Omental fat pad (tissue), 4 donors: ENCODE results near the gene CNNM4. TPM values are rescaled to one million over a fixed set of nuclear protein-coding genes. Genes with fewer than 3 reads are reported as not detected.
"Not testable (repeated sequence)": the region's sequence is repeated elsewhere in the genome, so short reads cannot be mapped to it uniquely, and the experiment has no call there.

ENCODE experiments used
- ATAC-seq: fragments of 150-250 bp; one replicate; pipeline ENCODE4 v1.9.1; 2016; ENCODE audit warnings: mild to moderate bottlenecking, moderate library complexity; ENCODE audit not compliant: low FRiP score
- DNase-seq: peaks from one replicate; pipeline ENCODE4 v3.0.0-alpha.2; 2019; ENCODE audit warnings: low spot score
- total RNA-seq, 4 donors: library from RNA; depleted of rRNA; stranded (reverse); fragments of >200 nt; gene quantifications; one replicate each; pipeline ENCODE4 v1.1.0, GENCODE V29; 2016
- TF ChIP-seq, protein P1 (sequence below), 3 donors: fragments of 450-650 bp; IDR thresholded peaks; one replicate each; pipeline ENCODE4 v1.5.1; 2016 to 2017; ENCODE audit warnings: antibody characterized with exemption in 3 of 3, mild to moderate bottlenecking in 3 of 3, moderate library complexity in 2 of 3

CNNM4 gene
- total RNA-seq, 4 donors from 2014 or later, result 3.6 to 5.6 (median 3.7) TPM

DNA sequence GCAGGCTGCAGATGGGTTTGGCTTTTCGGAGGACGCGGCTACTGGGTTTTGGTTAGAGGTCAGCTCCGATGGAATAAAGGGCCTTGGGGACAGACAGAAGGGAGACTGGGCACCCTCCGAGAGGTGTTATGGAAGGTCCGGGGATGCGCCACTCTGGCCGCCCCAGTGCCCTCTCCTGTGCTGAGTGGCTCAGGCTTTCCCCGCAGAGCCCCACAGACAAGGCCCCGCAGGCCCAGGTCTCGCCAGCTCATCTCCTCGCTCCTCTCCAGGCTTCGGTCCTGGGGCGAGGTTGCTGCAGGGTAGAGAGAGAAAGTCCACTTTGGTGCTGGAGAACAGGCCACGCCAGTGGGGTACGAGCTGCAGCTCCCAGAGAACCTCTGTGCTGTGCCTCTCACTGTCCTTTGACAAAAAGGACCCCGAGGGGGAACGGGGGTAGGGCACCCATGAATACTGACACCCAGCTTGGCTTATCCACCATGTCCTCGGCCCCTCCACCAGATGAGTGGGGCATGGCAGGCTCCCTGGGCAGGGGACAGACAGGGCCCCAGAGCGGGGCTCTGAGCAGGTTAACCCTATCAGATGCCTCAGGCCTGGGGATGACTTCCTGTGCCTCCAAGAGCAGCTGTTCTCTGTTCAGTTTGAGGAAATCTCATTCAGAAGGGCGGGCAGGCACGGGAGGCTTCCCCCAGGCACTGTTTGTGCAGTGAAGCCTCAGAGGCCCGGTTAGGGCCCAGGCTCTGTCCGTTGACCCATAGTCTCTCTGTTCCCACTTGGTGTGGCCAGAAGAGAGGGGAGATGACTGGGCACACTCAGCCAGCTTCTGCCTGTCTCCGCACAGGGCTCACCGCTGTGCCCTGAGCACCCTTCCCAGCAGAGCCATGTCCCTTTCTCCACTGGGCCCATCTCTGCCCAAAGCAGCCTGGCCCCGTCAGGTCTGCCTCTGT is 39.6 kb downstream of the CNNM4 start:
- no peak for DNase-seq
- ATAC-seq, result peak; percentile 3
- TF ChIP-seq, protein P1, sequence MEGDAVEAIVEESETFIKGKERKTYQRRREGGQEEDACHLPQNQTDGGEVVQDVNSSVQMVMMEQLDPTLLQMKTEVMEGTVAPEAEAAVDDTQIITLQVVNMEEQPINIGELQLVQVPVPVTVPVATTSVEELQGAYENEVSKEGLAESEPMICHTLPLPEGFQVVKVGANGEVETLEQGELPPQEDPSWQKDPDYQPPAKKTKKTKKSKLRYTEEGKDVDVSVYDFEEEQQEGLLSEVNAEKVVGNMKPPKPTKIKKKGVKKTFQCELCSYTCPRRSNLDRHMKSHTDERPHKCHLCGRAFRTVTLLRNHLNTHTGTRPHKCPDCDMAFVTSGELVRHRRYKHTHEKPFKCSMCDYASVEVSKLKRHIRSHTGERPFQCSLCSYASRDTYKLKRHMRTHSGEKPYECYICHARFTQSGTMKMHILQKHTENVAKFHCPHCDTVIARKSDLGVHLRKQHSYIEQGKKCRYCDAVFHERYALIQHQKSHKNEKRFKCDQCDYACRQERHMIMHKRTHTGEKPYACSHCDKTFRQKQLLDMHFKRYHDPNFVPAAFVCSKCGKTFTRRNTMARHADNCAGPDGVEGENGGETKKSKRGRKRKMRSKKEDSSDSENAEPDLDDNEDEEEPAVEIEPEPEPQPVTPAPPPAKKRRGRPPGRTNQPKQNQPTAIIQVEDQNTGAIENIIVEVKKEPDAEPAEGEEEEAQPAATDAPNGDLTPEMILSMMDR (IDR thresholded peaks at IDR 0.05), result no peak

DNA sequence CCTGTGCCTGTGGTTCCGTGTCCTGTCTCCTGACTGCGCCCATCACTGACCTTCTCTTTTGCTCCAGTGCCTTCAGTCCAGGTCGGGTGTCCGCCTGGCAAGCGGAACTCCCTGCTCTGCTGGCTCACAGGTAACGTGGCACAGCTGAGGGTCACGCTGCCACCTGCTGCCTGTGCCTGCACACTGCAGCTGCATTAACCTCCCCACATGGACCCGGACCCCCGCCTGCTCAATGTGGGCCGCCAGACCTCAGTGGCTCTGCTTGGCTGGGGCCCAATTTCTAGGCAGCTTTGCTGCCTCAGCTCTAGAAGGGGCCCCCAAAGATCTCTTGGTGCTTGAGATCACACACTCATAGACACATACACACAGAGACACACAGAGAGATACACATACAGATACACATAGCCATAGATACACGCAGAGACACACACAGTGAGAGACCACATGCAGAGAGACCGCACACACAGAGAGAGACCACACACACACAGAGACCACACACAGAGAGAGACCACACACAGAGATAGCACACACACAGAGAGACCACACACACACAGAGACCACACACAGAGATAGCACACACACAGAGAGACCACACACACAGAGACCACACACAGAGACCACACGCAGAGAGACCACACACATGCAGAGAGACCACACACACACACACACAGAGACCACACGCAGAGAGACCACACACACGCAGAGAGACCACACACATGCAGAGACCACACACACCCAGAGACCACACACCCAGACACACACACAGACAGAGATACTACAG is 40.5 kb downstream of the CNNM4 start:
- TF ChIP-seq, protein P1 (IDR thresholded peaks at IDR 0.05), result peak in 1 of 3 donors; percentile 51
- ATAC-seq (peak; percentile 90), DNase-seq (peak; percentile 54)

GRCh38 chr2:96801786-96802595 is 41.3 kb downstream of the CNNM4 start:
- no peak for ATAC-seq
- TF ChIP-seq, protein P1 (IDR thresholded peaks at IDR 0.05), result no peak
- DNase-seq, result no peak

DNA sequence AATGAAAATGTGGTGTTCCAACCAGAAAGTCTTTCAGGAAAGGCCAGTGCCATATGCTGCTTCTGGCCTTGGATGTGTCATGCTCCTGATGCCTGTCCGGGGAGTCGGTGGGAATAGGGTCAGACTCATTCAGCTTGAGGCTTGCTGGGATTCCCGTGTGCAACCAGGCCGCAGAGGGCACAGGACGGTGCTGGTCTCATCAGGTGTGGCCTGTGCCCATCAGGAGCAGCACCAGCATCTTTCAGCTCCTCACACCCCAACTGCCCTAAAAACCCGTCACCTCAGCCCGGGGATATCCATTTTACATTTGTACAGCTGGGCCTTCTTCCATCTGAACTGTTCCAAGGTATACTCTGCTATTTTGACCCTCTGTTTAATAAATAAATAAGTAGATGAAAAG is 42.0 kb downstream of the CNNM4 start:
- DNase-seq, result no peak
- ATAC-seq, result no peak
- TF ChIP-seq, protein P1 (IDR thresholded peaks at IDR 0.05), result no peak

DNA sequence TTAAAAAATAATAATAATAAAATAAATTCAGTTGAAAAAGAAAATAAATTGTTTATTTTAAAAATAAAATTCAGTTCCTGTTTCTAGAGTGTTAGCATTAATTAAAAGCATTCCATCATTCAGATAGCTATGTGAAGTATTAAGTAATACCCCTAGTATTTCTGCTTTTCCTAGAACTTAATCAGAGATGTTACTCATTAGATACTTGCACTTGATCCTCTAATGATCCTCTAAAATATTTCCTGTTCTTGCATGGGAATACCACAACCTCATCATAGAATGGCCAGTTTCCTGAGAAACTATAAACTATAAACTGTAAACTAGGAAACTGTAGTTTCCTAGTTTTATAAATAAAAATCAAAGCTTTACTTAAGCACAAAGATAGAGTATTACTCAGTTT is 44.3 kb downstream of the CNNM4 start:
- TF ChIP-seq, protein P1 (IDR thresholded peaks at IDR 0.05), result no peak
- ATAC-seq, result no peak

DNA sequence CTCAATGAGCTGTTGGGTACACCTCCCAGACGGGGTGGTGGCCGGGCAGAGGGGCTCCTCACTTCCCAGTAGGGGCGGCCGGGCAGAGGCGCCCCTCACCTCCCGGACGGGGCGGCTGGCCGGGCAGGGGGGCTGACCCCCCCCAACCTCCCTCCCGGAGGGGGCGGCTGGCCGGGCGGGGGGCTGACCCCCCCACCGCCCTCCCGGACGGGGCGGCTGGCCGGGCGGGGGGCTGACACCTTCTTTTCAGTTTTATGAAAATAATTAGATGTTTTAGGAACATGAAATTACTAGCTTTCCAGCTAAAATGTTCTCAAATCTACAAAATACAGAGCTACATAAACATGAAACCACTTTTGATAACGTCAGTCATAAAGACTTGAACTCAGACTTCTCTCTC is 45.2 kb downstream of the CNNM4 start:
- ATAC-seq, DNase-seq: not testable (repeated sequence)

More for the DNA sequence above, 44.3 kb downstream of the CNNM4 start:
- no peak for DNase-seq
